Fibroblast of lung (primary cell): ENCODE data around the gene ERI3. TPM values are rescaled to one million over a fixed set of nuclear protein-coding genes. Genes with fewer than 3 reads are reported as not detected.

Source experiments
- DNase-seq, 2 donors: peaks; one replicate each; pipeline versions ENCODE4 v3.0.0 to v3.0.0-alpha.2; 2010; ENCODE audit warnings: low read depth in 2 of 2
- H2AFZ ChIP-seq: 2 replicates; pipeline ENCODE4 v1.5.1; 2012; ENCODE audit warnings: low read length, control low read depth, inconsistent platforms
- H3K27ac ChIP-seq: 2 replicates; pipeline ENCODE4 v1.5.1; 2011; ENCODE audit warnings: low read length, control low read depth; ENCODE audit not compliant: insufficient read depth
- H3K27me3 ChIP-seq: 2 replicates; pipeline ENCODE4 v1.5.1; 2011; ENCODE audit warnings: mild to moderate bottlenecking, low read length; ENCODE audit not compliant: control insufficient read depth, insufficient read depth
- H3K36me3 ChIP-seq: 2 replicates; pipeline ENCODE4 v1.5.1; 2011; ENCODE audit warnings: low read length; ENCODE audit not compliant: control insufficient read depth, insufficient read depth
- H3K4me1 ChIP-seq: 2 replicates; pipeline ENCODE4 v1.5.1; 2011; ENCODE audit warnings: low read length; ENCODE audit not compliant: control insufficient read depth, insufficient read depth; ENCODE audit errors: extremely low read depth
- H3K4me2 ChIP-seq: 2 replicates; pipeline ENCODE4 v1.5.1; 2011; ENCODE audit warnings: low read length, control low read depth; ENCODE audit not compliant: insufficient read depth; ENCODE audit errors: extremely low read depth
- H3K4me3 ChIP-seq, 4 experiments: fragments of 200-600 bp in 1 of 4; sonication (generic) in 1 of 4; replicated peaks in 1 of 4; 2 replicates each; pipeline ENCODE4 v1.5.1; 2011 to 2016; ENCODE audit warnings: low read length in 4 of 4, low read depth in 3 of 4, mild to moderate bottlenecking in 3 of 4, control low read depth in 2 of 4, inconsistent platforms in 1 of 4, mixed read lengths in 1 of 4; ENCODE audit not compliant: insufficient read depth in 1 of 4; ENCODE audit errors: control extremely low read depth in 1 of 4
- H3K79me2 ChIP-seq: 2 replicates; pipeline ENCODE4 v1.5.1; 2012; ENCODE audit warnings: mild to moderate bottlenecking, low read length, inconsistent platforms; ENCODE audit not compliant: control insufficient read depth, insufficient read depth
- H3K9ac ChIP-seq: 2 replicates; pipeline ENCODE4 v1.5.1; 2011; ENCODE audit warnings: mild to moderate bottlenecking, low read length, control low read depth; ENCODE audit not compliant: insufficient read depth
- H3K9me3 ChIP-seq: 2 replicates; pipeline ENCODE4 v1.5.1; 2012; ENCODE audit warnings: low read depth, low read length; ENCODE audit not compliant: control insufficient read depth, insufficient read depth
- H4K20me1 ChIP-seq: 2 replicates; pipeline ENCODE4 v1.5.1; 2011; ENCODE audit warnings: low read length; ENCODE audit not compliant: control insufficient read depth, insufficient read depth; ENCODE audit errors: extremely low read depth
- CTCF ChIP-seq, 2 donors: IDR thresholded peaks in 1 of 2; conservative IDR thresholded peaks in 1 of 2; 1 replicate in 1 of 2; 2 replicates in 1 of 2; pipeline ENCODE4 v1.5.1; 2011 to 2012; ENCODE audit warnings: low read length in 2 of 2, control low read depth in 1 of 2, inconsistent platforms in 1 of 2, low read depth in 1 of 2, mild to moderate bottlenecking in 1 of 2
- EZH2 ChIP-seq: IDR thresholded peaks from 2 replicates; pipeline ENCODE4 v1.5.1; 2012; ENCODE audit warnings: low read length, control low read depth, mild to moderate bottlenecking; ENCODE audit errors: missing control alignments
- polyA plus RNA-seq, 2 donors: library from polyadenylated mRNA; depleted of rRNA in 1 of 2; stranded (reverse) in 1 of 2; unstranded in 1 of 2; fragments of >200 nt; gene quantifications; 2 replicates each; pipeline ENCODE4 v1.2.1, GENCODE V29; 2011 to 2012; ENCODE audit warnings: missing spikeins in 1 of 2
- total RNA-seq: library from RNA; depleted of rRNA; stranded (reverse); fragments of >200 nt; gene quantifications from 2 replicates; pipeline ENCODE4 v1.2.1, GENCODE V29; 2014

ERI3 gene
- total and polyA plus RNA-seq, 2 donors (not counting 1 experiment from before 2014, with no cell fraction given): 43.4 to 44.9 TPM

GRCh38 chr1:44351289-44351688 is 3.8 kb downstream of the ERI3 start:
- Histone ChIP-seq H3K27me3 (no peaks in the 10 kb centered on the region), H3K4me2 (no peak overlapping the region), H3K4me3 (no peak overlapping the region), H4K20me1 (peaks cover 1% of the 10 kb centered on the region), H3K9ac (no peak overlapping the region), H3K9me3 (no peaks in the 10 kb centered on the region), H2AFZ (no peak overlapping the region), H3K36me3 (no peaks in the 10 kb centered on the region), H3K27ac (no peak overlapping the region), H3K79me2 (peaks cover 5% of the 10 kb centered on the region), H3K4me1 (no peaks in the 10 kb centered on the region)
- no peak for DNase-seq
- TF ChIP-seq CTCF (conservative IDR thresholded peaks at IDR 0.05 in 1 of 2, IDR thresholded peaks at IDR 0.05 in 1 of 2; ENCODE audit: low read depth in 1 of 2, low read length in 2 of 2) (no peak), EZH2 (no peak)

- Histone ChIP-seq H3K79me2 (peaks cover 4% of the 10 kb centered on the region), H3K9ac (no peak overlapping the region), H3K4me2 (no peak overlapping the region), H3K36me3 (no peaks in the 10 kb centered on the region), H4K20me1 (peaks cover 4% of the 10 kb centered on the region), H3K27ac (no peak overlapping the region), H3K27me3 (no peaks in the 10 kb centered on the region), H3K4me1 (no peaks in the 10 kb centered on the region), H3K9me3 (no peaks in the 10 kb centered on the region), H3K4me3 (no peak overlapping the region), H2AFZ (no peak overlapping the region)
- TF ChIP-seq EZH2 (no peak), CTCF (conservative IDR thresholded peaks at IDR 0.05 in 1 of 2, IDR thresholded peaks at IDR 0.05 in 1 of 2; ENCODE audit: low read depth in 1 of 2, low read length in 2 of 2) (no peak)
- no peak for DNase-seq
Measured at GRCh38 chr1:44348061-44348485, 7.0 kb downstream of the ERI3 start.

GRCh38 chr1:44347280-44347679 is 7.8 kb downstream of the ERI3 start:
- DNase-seq: peak; percentile 33 to 53
- TF ChIP-seq CTCF (conservative IDR thresholded peaks at IDR 0.05 in 1 of 2, IDR thresholded peaks at IDR 0.05 in 1 of 2; ENCODE audit: low read depth in 1 of 2, low read length in 2 of 2): no peak
- no peak for TF ChIP-seq EZH2
- Histone ChIP-seq H3K9me3 (no peaks in the 10 kb centered on the region), H3K36me3 (no peaks in the 10 kb centered on the region), H3K79me2 (peaks cover 4% of the 10 kb centered on the region), H3K27ac (no peak overlapping the region), H3K27me3 (no peaks in the 10 kb centered on the region), H2AFZ (no peak overlapping the region), H3K4me2 (no peak overlapping the region), H4K20me1 (peaks cover 4% of the 10 kb centered on the region), H3K4me3 (no peak overlapping the region), H3K4me1 (no peaks in the 10 kb centered on the region), H3K9ac (no peak overlapping the region)
